ENCODE data around the gene YAE1.

Gene YAE1

DNA sequence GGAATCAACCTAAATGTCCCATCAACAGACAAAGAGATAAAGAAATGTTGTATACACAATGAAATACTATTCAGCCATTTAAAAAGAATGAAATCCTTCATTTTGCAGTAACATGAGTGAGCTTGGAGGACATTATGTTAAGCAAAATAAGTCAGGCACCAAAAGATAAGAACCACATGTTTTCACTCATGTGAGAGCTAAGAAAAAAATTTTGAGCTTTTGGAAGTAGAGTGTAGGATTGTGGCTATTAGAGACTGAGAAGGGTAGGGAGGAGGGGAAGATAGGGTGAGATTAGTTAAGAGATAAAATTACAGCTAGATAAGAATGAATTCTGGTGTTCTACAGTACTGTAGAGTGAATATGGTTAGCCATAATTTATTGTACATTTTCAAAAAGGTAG is 8.3 kb upstream of the YAE1 start:
- no peak for DNase-seq

DNA sequence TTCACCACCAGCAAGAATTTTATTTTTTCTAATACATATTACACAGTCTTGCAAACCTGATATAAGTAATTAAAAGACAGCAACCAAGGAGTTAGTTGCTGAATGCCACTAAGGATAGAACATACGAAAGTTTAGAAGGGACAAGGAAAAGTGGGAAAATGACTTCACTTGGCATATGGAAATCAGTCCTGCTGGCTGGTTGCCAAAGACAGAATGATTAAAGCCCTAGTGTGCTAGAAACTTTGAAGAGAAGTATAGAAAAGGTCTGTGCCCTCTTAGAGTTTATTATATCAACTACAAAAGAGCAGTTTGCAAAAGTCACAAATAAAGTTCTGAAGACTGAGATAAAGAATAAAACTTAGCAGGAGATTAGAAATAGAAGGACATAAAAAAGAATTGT is 5.8 kb upstream of the YAE1 start:
- DNase-seq: no peak

GRCh38 chr7:39560997-39561396 is 5.2 kb upstream of the YAE1 start:
- DNase-seq: no peak

GRCh38 chr7:39565538-39565937 is 666 bp upstream of the YAE1 start:
- no peak for DNase-seq

GRCh38 chr7:39567294-39567693 is 1.1 kb downstream of the YAE1 start:
- DNase-seq: no peak

DNA sequence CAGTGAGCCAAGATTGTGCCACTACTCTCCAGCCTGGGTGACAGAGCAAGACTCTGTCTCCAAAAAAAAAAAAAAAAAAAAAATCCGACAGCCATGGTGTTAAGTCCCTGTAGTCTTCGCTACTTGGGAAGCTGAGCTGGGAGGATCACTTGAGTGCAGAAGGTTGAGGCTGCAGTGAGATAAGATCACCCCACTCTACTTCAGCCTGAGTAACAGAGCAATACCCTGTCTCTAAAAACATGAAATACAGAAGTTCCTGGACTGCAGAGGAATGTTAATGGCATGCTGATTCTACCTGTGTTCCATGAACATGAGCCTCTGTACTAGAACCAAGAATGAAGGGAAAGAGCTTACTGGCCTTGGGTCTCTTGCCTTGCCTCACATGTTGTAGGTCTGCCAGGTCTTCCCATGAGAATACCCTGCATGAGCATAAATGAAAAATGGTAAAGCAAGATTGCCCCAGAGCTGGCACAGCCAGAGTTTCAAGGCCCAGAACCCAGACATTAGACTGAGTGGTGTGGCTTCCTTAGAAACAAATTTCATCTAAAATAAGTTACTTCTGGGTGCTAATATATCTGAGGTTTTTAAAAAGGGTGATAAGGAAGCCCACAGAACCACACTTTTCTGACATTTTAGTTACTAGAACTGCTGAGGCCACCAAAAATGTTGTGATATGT is 8.6 kb downstream of the YAE1 start:
- DNase-seq: no peak

DNA sequence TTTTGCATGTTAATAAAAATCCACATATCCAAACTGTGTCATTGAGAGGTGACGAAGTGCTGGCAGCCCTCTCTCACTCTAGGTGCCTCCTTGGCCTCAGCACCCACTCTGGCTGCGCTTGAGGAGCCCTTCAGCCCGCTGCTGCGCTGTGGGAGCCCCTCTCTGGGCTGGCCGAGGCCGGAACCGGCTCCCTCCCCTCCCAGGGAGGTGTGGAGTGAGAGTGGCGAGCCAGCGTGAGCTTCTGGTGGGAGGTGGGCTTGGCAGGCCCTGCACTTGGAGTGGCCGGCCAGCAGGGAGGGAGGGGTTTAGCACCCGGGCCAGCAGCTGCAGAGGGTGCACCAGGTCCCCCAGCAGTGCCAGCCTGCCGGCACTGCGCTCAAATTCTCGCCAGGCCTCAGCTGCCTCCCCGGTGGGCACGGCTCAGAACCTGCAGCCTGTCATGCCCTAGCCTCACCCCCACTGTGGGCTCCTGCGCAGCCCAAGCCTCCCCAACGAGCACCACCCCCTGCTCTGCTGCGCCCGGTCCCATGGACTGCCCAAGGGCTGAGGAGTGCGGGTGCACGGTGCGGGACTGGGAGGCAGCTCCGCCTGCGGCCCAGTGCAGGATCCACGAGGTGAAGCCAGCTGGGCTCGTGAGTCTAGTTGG is 11.1 kb downstream of the YAE1 start:
- no peak for DNase-seq

GRCh38 chr7:39580149-39580874 is 14.1 kb downstream of the YAE1 start:
- DNase-seq: no peak

DNA sequence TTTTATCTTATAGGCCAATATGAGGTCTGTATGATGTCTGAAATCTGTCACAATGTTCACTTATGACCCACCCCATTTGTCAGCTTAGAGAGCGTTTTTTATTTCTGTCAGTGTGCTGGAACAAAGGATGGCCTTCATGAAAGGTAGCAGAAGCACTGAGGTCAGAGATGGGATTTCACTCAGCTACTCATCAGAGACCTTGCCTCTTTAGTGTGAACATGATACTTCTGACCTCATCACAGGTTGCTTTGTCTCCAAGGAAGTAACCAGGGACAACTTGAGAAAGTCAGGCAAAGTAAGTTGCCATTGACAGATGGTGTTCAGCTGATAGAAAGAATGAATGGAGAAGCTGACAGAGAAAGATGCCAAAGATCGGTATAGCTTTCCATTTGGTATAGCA is 16.3 kb downstream of the YAE1 start:
- DNase-seq: no peak

GRCh38 chr7:39583539-39583938 is 17.3 kb downstream of the YAE1 start:
- DNase-seq: no peak

DNA sequence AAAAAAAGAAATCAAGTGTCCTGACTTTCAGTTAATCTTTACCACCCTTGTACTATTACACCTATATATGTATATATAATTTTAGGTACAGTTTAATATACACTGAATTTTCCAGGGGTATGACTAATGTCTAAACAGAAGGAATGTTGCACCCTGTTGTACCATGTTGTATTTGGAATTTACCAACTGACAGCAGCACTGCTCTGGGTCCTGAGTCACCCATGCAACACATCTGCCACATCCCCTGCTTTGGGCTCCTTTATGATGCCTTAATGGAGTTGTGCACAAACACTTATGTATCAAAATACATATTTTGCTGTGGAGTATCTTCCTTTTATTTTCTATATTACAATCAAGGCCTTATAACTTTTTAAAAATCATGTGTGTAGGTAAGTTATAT is 21.2 kb downstream of the YAE1 start:
- DNase-seq: no peak

DNA sequence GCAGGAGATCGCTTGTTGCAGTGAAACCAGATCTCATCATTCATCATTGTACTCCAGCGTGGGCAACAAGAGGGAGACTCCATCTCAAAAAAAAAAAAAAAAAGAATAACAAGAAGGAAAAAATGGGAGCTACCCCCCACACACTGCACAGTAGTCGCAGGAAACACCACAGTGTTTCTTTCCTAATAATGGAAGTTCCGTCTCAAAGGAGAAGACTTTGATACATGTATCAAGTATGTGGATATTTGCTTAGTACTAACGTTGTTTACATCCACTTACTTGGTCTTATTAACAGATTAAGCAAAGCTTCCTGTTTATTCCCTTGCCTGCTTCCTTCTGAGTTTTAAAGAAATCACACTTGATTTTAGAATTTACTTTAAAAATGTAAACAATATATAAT is 22.2 kb downstream of the YAE1 start:
- DNase-seq: no peak

- no peak for DNase-seq
Observed at GRCh38 chr7:39589323-39590111, 23.3 kb downstream of the YAE1 start.

GRCh38 chr7:39592586-39592985 is 26.4 kb downstream of the YAE1 start:
- no peak for DNase-seq

DNA sequence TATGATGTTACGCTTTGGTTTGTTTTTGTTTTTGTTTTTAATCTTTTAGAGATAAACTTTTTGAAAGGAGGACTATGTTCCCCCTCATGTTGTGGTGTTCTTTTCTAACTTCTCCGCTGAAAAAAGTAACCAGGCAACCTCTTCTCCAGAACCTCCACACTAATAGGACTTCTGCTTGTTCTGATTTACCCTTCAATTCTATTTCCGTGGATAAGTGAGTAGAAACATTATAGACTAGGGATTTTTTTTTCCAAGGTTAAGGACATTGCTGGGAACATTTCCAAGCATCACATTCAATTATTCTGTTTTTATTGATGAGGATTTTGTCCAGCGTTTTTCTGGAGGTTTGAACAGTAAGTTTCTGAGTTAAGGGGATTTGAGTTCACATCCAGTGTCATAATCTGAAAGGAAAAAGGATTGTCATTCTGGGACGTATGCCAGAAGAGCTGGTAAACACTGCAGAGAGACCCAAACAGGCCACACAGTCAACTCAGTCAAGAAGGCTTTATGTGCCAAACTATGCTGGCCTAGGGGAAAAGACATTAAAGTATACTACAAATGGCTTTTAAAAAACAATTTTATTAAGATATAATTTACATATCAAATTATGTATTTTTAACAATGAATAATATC is 28.9 kb downstream of the YAE1 start:
- no peak for DNase-seq

DNA sequence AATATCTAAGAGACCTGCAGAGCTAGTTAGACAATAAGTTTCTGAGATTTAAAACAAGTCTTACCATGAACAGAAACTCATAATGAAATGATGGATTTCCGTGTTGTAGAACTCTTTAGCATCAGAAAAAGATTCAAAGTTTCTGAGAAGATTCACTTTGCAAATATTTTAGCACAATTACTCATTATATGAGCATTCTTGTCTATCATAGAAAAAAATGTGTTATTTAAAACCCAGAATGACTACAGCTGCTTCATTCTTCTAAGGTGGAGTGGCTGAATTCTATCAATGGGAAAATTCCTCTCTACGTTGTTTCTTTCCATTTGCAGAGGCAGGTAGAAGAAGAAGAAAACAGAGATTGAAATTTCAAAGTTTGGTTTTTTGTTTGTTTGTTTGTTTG is 36.1 kb downstream of the YAE1 start:
- DNase-seq: no peak

GRCh38 chr7:39603924-39604323 is 37.7 kb downstream of the YAE1 start:
- DNase-seq: no peak

DNA sequence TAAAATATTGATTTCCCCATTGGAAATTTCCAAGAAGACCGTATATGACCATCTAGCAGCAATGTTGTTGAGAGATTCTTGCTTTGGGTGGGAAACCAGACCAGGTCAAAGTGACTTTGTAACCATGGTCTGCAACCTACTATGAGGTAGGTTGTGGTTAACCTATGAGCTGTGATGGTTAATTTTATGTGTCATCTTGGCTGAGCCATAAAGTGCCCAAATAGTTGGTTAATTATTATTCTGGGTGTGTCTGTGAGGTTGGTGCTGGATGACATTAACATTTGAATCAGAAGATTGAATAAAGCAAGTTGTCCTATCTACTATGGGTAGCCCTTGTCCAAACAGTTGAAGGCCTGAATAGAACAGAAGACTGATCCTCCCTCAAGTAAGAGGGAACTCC is 38.9 kb downstream of the YAE1 start:
- DNase-seq: no peak

DNA sequence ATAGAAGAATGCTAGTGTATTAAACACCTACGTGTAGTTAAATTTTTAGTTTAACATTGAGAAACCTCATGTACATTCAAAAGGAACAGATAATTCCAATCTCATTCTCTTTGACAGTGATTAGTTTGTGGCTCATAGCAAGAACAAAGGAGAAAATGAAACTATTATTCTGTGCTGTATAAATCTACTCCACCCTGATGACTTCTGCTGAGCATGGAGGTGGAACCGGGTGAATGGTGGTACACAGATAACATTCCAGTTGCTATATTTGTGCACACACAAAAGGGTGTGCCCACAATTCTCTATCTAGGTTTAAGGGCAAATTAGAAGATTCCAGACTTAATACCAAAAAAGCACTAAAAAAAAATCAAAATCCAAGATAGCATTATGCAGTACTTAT is 40.1 kb downstream of the YAE1 start:
- DNase-seq: no peak

DNA sequence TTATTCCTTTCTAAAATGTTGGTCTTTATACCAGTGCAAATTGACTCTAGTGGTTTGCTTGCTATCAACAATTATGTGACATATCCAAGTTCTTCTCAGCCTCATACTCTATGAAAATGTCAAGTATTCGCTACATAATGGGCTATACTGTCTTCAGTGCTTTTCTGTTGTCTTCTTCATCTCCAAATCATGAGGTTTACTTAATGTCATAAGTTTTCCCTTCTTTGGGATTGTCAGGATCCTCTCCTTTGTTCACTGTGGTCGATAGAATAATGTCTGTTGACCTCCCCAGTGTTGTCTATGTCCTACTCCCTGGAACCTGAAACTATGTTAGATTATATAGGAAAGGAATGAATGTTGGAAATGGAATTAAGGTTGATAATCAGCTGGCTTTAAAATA is 40.7 kb downstream of the YAE1 start:
- DNase-seq: no peak

GRCh38 chr7:39607865-39608264 is 41.7 kb downstream of the YAE1 start:
- no peak for DNase-seq

DNA sequence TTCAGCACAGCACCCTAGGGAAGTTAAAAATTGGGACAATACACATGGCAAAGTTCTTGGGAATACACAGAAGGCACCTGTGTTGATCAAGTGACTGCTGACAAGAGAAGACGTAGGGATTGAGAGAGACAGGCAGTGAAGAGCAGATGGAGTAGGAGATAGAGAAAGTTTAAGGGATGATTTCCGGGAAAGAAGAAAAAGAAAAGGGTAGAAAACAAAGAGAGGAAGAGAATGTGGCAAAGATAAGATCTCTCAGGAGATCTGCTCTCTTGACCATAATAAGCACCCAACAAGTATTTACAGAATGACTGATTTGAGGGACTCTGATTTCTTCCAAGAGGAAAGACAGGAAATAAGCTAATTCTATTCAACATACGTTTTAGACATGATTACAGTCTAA is 42.1 kb downstream of the YAE1 start:
- no peak for DNase-seq
